HG03575 (cell line): ENCODE results near the gene PI4KB.
"Not testable (repeated sequence)": the region's sequence is repeated elsewhere in the genome, so short reads cannot be mapped to it uniquely, and the experiment has no call there.

Source experiments
- ATAC-seq: cut with Tn5 transposase; IDR thresholded peaks from one replicate; pipeline ENCODE4 v1.9.1; 2021; ENCODE audit not compliant: unreplicated experiment, insufficient number of reproducible peaks, low FRiP score; ENCODE audit errors: extremely low read depth

Gene PI4KB

GRCh38 chr1:151286619-151287340, 40.4 kb downstream of the PI4KB start:
- ATAC-seq: no peak

- ATAC-seq: no peak
Measured at GRCh38 chr1:151284013-151284577, 43.1 kb downstream of the PI4KB start.

- ATAC-seq: no peak
Measured at GRCh38 chr1:151282883-151283725, 44.1 kb downstream of the PI4KB start.

- ATAC-seq: peak; percentile 61
Measured at GRCh38 chr1:151281969-151282882, 45.0 kb downstream of the PI4KB start, which contains the start of gene ZNF687. Gene ZNF687, plus strand, starts transcription at chr1:151282299. Its CDS starts 3,993 bp downstream, at chr1:151286292.

- peak; percentile 15 for ATAC-seq
Measured at GRCh38 chr1:151281225-151281968, 45.8 kb downstream of the PI4KB start.

GRCh38 chr1:151277249-151277648, 50.0 kb downstream of the PI4KB start:
- ATAC-seq: no peak

GRCh38 chr1:151275341-151275740, 51.9 kb downstream of the PI4KB start:
- not testable (repeated sequence) for ATAC-seq

- ATAC-seq: no peak
Measured at GRCh38 chr1:151273924-151274466, 53.2 kb downstream of the PI4KB start.

GRCh38 chr1:151267760-151268159, 59.5 kb downstream of the PI4KB start:
- ATAC-seq: no peak

- ATAC-seq: no peak
Measured at GRCh38 chr1:151266821-151267220, 60.4 kb downstream of the PI4KB start.

- ATAC-seq: no peak
Measured at GRCh38 chr1:151266315-151266714, 60.9 kb downstream of the PI4KB start.

GRCh38 chr1:151265446-151266236, 61.6 kb downstream of the PI4KB start:
- no peak for ATAC-seq

GRCh38 chr1:151259351-151259750, 67.9 kb downstream of the PI4KB start:
- no peak for ATAC-seq

GRCh38 chr1:151255381-151255780, 71.8 kb downstream of the PI4KB start:
- no peak for ATAC-seq

- ATAC-seq: no peak
Measured at GRCh38 chr1:151254217-151255213, 72.7 kb downstream of the PI4KB start, which contains the start of gene PSMD4. Gene PSMD4, plus strand, starts transcription at chr1:151254734. Its CDS starts 49 bp downstream, at chr1:151254783.
